ENCODE measurements around the gene MRPL40. TPM values are rescaled to one million over a fixed set of nuclear protein-coding genes. Genes with fewer than 3 reads are reported as not detected.
"Not testable (repeated sequence)": the region's sequence is repeated elsewhere in the genome, so short reads cannot be mapped to it uniquely, and the experiment has no call there.

The MRPL40 gene
- total RNA-seq, 1 donor from 2014 or later, result 30.4 TPM

- no peak for TF ChIP-seq CTCF (conservative IDR thresholded peaks at IDR 0.05)
- no peaks in the 10 kb centered on the region for H3K27me3 Mint-ChIP-seq (ENCODE audit: low read depth)
- no peak for DNase-seq (ENCODE audit: low read depth, low spot score)
- H3K27ac Mint-ChIP-seq (ENCODE audit: unreplicated experiment), result no peak overlapping the region
- peaks cover 23% of the 10 kb centered on the region for H3K4me1 Mint-ChIP-seq
- no peaks in the 10 kb centered on the region for H3K9me3 Mint-ChIP-seq
- H3K36me3 Mint-ChIP-seq (ENCODE audit: low read depth), result peaks cover 3% of the 10 kb centered on the region
- H3K4me3 Mint-ChIP-seq, result no peak overlapping the region
Observed at GRCh38 chr22:19442166-19442565, 9.8 kb downstream of the MRPL40 start.

GRCh38 chr22:19443544-19444211 lies 11.3 kb downstream of the MRPL40 start:
- H3K27ac Mint-ChIP-seq (ENCODE audit: unreplicated experiment), result no peak overlapping the region
- H3K4me3 Mint-ChIP-seq, result peak overlapping the region; percentile 47

GRCh38 chr22:19445279-19445982 lies 13.1 kb downstream of the MRPL40 start:
- not testable (repeated sequence) for H3K36me3 Mint-ChIP-seq (ENCODE audit: low read depth); H3K27me3 Mint-ChIP-seq (ENCODE audit: low read depth)

More at GRCh38 chr22:19443544-19444211, 11.3 kb downstream of the MRPL40 start:
- TF ChIP-seq CTCF (conservative IDR thresholded peaks at IDR 0.05), result no peak
- no peak for DNase-seq (ENCODE audit: low read depth, low spot score)
- H3K27me3 Mint-ChIP-seq (ENCODE audit: low read depth), result no peaks in the 10 kb centered on the region
- H3K36me3 Mint-ChIP-seq (ENCODE audit: low read depth), result peaks cover 5% of the 10 kb centered on the region
- H3K9me3 Mint-ChIP-seq, result no peaks in the 10 kb centered on the region
- H3K4me1 Mint-ChIP-seq, result peaks cover 36% of the 10 kb centered on the region

GRCh38 chr22:19446603-19447329 lies 14.4 kb downstream of the MRPL40 start:
- Mint-ChIP-seq H3K4me3 (peak overlapping the region; percentile 93), H3K4me1 (peaks cover 37% of the 10 kb centered on the region), H3K9me3 (no peaks in the 10 kb centered on the region), H3K27me3 (ENCODE audit: low read depth) (no peaks in the 10 kb centered on the region), H3K27ac (ENCODE audit: unreplicated experiment) (peak overlapping the region; percentile 96), H3K36me3 (ENCODE audit: low read depth) (peaks cover 6% of the 10 kb centered on the region)
- DNase-seq (ENCODE audit: low read depth, low spot score), result peak; percentile 9
- TF ChIP-seq CTCF (conservative IDR thresholded peaks at IDR 0.05), result no peak

More at GRCh38 chr22:19445279-19445982, 13.1 kb downstream of the MRPL40 start:
- Mint-ChIP-seq H3K4me1 (peaks cover 37% of the 10 kb centered on the region), H3K4me3 (peak overlapping the region; percentile 82)
- not testable (repeated sequence) for H3K27ac Mint-ChIP-seq (ENCODE audit: unreplicated experiment); DNase-seq (ENCODE audit: low read depth, low spot score); H3K9me3 Mint-ChIP-seq

- no peaks in the 10 kb centered on the region for H3K27me3 Mint-ChIP-seq (ENCODE audit: low read depth)
- H3K36me3 Mint-ChIP-seq (ENCODE audit: low read depth), result peaks cover 9% of the 10 kb centered on the region
Observed at GRCh38 chr22:19447330-19448075, 15.2 kb downstream of the MRPL40 start, which contains the start of gene C22orf39. C22orf39 (minus strand) TSS chr22:19447711; CDS start chr22:19447688, 23 bp downstream.

More at GRCh38 chr22:19447330-19448075, 15.2 kb downstream of the MRPL40 start, which contains the start of gene C22orf39:
- H3K27ac Mint-ChIP-seq (ENCODE audit: unreplicated experiment), result peak within 1 kb of the TSS; percentile 96
- no peak for TF ChIP-seq CTCF (conservative IDR thresholded peaks at IDR 0.05)
- H3K9me3 Mint-ChIP-seq, result no peaks in the 10 kb centered on the region
- DNase-seq (ENCODE audit: low read depth, low spot score), result peak; percentile 81
- H3K4me1 Mint-ChIP-seq, result peaks cover 37% of the 10 kb centered on the region
- H3K4me3 Mint-ChIP-seq, result peak within 1 kb of the TSS; percentile 93

All from neural crest cell (in vitro differentiated cells).